HCT116 (cell line): ENCODE data around the gene DNAJB13.

Experiments
- ATF3 ChIP-seq: IDR thresholded peaks from 2 replicates; pipeline ENCODE4 v1.6.1; 2012
- CEBPB ChIP-seq: IDR thresholded peaks from 2 replicates; pipeline ENCODE4 v1.6.1; 2012; ENCODE audit warnings: low read depth
- EZH2 ChIP-seq: fragments of 200-600 bp; sonication (generic); IDR thresholded peaks from 2 replicates; pipeline ENCODE4 v1.6.1; 2017; ENCODE audit warnings: antibody characterized with exemption, mixed run types
- EZH2phosphoT487 ChIP-seq: fragments of 200-600 bp; IDR thresholded peaks from 2 replicates; pipeline ENCODE4 v1.6.1; 2018; ENCODE audit warnings: antibody characterized with exemption, borderline replicate concordance
- JUND ChIP-seq: IDR thresholded peaks from 2 replicates; pipeline ENCODE4 v1.6.1; 2012
- RAD21 ChIP-seq: IDR thresholded peaks from 2 replicates; pipeline ENCODE4 v1.6.1; 2012; ENCODE audit warnings: low read depth, mild to moderate bottlenecking
- ZNF274 ChIP-seq: fragments of 200-500 bp; sonication (Bioruptor generic); IDR thresholded peaks from 2 replicates; pipeline ENCODE4 v1.6.1; 2014; ENCODE audit warnings: mild to moderate bottlenecking, low read depth, low read length, inconsistent platforms
- TF ChIP-seq, protein P1 (sequence below), 3 experiments: fragments of 200-600 bp in 1 of 3; sonication (generic) in 1 of 3; IDR thresholded peaks in 2 of 3; conservative IDR thresholded peaks in 1 of 3; 2 replicates each; pipeline ENCODE4 v1.5.1; 2012 to 2017; ENCODE audit warnings: low read depth in 2 of 3, low read length in 2 of 3, antibody characterized with exemption in 1 of 3, borderline replicate concordance in 1 of 3, control low read depth in 1 of 3, mild to moderate bottlenecking in 1 of 3, mixed read lengths in 1 of 3, mixed run types in 1 of 3, moderate library complexity in 1 of 3; ENCODE audit not compliant: insufficient read depth in 1 of 3

DNA sequence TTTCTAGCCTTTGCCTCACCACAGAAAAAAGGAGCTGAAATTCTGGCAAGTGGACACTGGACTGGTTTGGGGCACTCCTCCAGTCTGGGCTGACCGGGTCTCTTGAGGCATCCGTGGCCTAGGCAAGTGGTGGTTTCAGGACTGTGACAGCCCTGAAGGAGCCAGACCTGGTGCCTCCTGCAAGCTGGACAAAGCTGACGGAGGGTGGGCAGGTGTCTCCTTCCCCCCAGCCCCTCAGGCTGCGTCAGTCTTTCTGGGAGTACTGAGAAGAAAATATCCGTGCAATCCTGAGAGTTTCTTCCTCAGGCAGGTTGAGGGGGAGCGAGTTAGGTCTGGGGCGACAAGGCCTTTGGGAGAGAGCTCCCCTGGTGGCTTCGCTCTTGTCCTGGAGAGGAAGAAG, 62.3 kb downstream of the DNAJB13 start:
- TF ChIP-seq, protein P1, sequence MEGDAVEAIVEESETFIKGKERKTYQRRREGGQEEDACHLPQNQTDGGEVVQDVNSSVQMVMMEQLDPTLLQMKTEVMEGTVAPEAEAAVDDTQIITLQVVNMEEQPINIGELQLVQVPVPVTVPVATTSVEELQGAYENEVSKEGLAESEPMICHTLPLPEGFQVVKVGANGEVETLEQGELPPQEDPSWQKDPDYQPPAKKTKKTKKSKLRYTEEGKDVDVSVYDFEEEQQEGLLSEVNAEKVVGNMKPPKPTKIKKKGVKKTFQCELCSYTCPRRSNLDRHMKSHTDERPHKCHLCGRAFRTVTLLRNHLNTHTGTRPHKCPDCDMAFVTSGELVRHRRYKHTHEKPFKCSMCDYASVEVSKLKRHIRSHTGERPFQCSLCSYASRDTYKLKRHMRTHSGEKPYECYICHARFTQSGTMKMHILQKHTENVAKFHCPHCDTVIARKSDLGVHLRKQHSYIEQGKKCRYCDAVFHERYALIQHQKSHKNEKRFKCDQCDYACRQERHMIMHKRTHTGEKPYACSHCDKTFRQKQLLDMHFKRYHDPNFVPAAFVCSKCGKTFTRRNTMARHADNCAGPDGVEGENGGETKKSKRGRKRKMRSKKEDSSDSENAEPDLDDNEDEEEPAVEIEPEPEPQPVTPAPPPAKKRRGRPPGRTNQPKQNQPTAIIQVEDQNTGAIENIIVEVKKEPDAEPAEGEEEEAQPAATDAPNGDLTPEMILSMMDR (IDR thresholded peaks at IDR 0.05 in 2 of 3, conservative IDR thresholded peaks at IDR 0.05 in 1 of 3; ENCODE audit: borderline replicate concordance in 1 of 3, insufficient read depth in 1 of 3, low read depth in 2 of 3, low read length in 2 of 3), result no peak
- TF ChIP-seq RAD21 (no peak), ZNF274 (no peak), JUND (no peak), EZH2 (no peak), EZH2phosphoT487 (no peak), CEBPB (no peak), ATF3 (no peak)
